ENCODE data around the gene FAM170B. TPM values are rescaled to one million over a fixed set of nuclear protein-coding genes. Genes with fewer than 3 reads are reported as not detected.

The FAM170B gene
- total RNA-seq, 1 donor from 2014 or later: not detected

GRCh38 chr10:49158404-49158803 is 24.6 kb upstream of the FAM170B start:
- H3K4me3 ChIP-seq (ENCODE audit: low read depth, low read length): no peak overlapping the region
- no peaks in the 10 kb centered on the region for H3K36me3 ChIP-seq (ENCODE audit: control insufficient read depth, insufficient read depth, low read length)
- no peaks in the 10 kb centered on the region for H3K27me3 ChIP-seq (ENCODE audit: control insufficient read depth, insufficient read depth, low read length)
- TF ChIP-seq CTCF (IDR thresholded peaks at IDR 0.05; ENCODE audit: insufficient read depth, low read length, poor library complexity, severe bottlenecking): no peak
- no peak for DNase-seq (ENCODE audit: low read depth)

DNA sequence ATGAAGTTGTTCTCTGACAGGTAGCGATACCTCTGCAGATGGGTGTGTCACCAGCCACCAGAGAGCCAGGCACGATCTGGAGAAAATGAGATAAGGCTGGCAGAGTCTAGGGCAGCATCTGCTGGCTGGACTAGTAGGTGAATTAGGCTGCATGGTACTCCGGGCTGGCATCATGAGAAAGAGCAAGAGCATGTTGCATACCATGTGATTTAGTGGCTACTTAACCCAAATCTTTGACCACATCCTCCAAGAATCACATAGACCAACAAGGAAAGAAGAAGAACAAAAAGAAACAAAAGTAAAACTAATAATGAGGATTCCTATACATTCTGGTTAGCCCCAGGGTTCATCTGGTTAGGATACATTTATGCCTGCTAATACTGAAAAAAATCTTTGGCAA is 23.4 kb upstream of the FAM170B start:
- Histone ChIP-seq H3K27me3 (ENCODE audit: control insufficient read depth, insufficient read depth, low read length) (no peaks in the 10 kb centered on the region), H3K36me3 (ENCODE audit: control insufficient read depth, insufficient read depth, low read length) (no peaks in the 10 kb centered on the region), H3K4me3 (ENCODE audit: low read depth, low read length) (no peak overlapping the region)
- TF ChIP-seq CTCF (IDR thresholded peaks at IDR 0.05; ENCODE audit: insufficient read depth, low read length, poor library complexity, severe bottlenecking): no peak
- no peak for DNase-seq (ENCODE audit: low read depth)

DNA sequence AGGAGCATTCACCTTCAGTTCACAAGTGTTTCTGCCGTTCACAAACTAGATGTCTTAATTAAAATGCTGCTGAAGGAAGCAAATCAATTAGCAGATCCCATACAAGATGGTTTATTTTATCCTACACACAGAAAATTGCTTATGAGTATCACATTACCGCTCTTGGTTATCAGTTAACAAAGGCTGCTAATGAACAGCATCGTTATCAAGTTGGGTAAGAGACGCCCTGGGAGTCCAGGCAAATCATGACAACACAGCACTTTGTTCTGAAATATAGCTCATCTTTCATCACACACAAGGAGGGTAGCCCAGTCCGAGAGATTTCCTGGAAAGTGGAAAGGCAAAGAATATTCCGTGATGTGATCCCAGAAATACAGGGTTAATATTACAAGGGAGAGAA is 20.8 kb upstream of the FAM170B start:
- no peak overlapping the region for H3K4me3 ChIP-seq (ENCODE audit: low read depth, low read length)
- TF ChIP-seq CTCF (IDR thresholded peaks at IDR 0.05; ENCODE audit: insufficient read depth, low read length, poor library complexity, severe bottlenecking): no peak
- no peaks in the 10 kb centered on the region for H3K36me3 ChIP-seq (ENCODE audit: control insufficient read depth, insufficient read depth, low read length)
- no peak for DNase-seq (ENCODE audit: low read depth)
- no peaks in the 10 kb centered on the region for H3K27me3 ChIP-seq (ENCODE audit: control insufficient read depth, insufficient read depth, low read length)

- H3K4me3 ChIP-seq (ENCODE audit: low read depth, low read length): no peak overlapping the region
- DNase-seq (ENCODE audit: low read depth): no peak
Measured at GRCh38 chr10:49153971-49154370, 20.1 kb upstream of the FAM170B start.

GRCh38 chr10:49153115-49153514 is 19.3 kb upstream of the FAM170B start:
- Histone ChIP-seq H3K36me3 (ENCODE audit: control insufficient read depth, insufficient read depth, low read length) (no peaks in the 10 kb centered on the region), H3K27me3 (ENCODE audit: control insufficient read depth, insufficient read depth, low read length) (no peaks in the 10 kb centered on the region), H3K4me3 (ENCODE audit: low read depth, low read length) (no peak overlapping the region)
- no peak for DNase-seq (ENCODE audit: low read depth)
- no peak for TF ChIP-seq CTCF (IDR thresholded peaks at IDR 0.05; ENCODE audit: insufficient read depth, low read length, poor library complexity, severe bottlenecking)

More at GRCh38 chr10:49153971-49154370, 20.1 kb upstream of the FAM170B start:
- Histone ChIP-seq H3K36me3 (ENCODE audit: control insufficient read depth, insufficient read depth, low read length) (no peaks in the 10 kb centered on the region), H3K27me3 (ENCODE audit: control insufficient read depth, insufficient read depth, low read length) (no peaks in the 10 kb centered on the region)
- no peak for TF ChIP-seq CTCF (IDR thresholded peaks at IDR 0.05; ENCODE audit: insufficient read depth, low read length, poor library complexity, severe bottlenecking)

GRCh38 chr10:49152663-49153062 is 18.8 kb upstream of the FAM170B start:
- Histone ChIP-seq H3K4me3 (ENCODE audit: low read depth, low read length) (no peak overlapping the region), H3K27me3 (ENCODE audit: control insufficient read depth, insufficient read depth, low read length) (no peaks in the 10 kb centered on the region), H3K36me3 (ENCODE audit: control insufficient read depth, insufficient read depth, low read length) (no peaks in the 10 kb centered on the region)
- no peak for TF ChIP-seq CTCF (IDR thresholded peaks at IDR 0.05; ENCODE audit: insufficient read depth, low read length, poor library complexity, severe bottlenecking)
- DNase-seq (ENCODE audit: low read depth): no peak
